SW 1271 (cell line): Measurements from ENCODE around the gene HESX1.

ENCODE experiments used
- DNase-seq, 2 experiments: peaks; one replicate each; lab custom pipeline; 2025; lab: John Stamatoyannopoulos, UW

HESX1 gene

GRCh38 chr3:57199895-57200297, at the start of gene HESX1:
Gene HESX1 (minus strand): TSS chr3:57199978. CDS start chr3:57199918, 60 bp downstream.
- DNase-seq = no peak

- DNase-seq = no peak
These were observed 45.2 kb upstream of the HESX1 start for GRCh38 chr3:57244946-57245345.

DNA sequence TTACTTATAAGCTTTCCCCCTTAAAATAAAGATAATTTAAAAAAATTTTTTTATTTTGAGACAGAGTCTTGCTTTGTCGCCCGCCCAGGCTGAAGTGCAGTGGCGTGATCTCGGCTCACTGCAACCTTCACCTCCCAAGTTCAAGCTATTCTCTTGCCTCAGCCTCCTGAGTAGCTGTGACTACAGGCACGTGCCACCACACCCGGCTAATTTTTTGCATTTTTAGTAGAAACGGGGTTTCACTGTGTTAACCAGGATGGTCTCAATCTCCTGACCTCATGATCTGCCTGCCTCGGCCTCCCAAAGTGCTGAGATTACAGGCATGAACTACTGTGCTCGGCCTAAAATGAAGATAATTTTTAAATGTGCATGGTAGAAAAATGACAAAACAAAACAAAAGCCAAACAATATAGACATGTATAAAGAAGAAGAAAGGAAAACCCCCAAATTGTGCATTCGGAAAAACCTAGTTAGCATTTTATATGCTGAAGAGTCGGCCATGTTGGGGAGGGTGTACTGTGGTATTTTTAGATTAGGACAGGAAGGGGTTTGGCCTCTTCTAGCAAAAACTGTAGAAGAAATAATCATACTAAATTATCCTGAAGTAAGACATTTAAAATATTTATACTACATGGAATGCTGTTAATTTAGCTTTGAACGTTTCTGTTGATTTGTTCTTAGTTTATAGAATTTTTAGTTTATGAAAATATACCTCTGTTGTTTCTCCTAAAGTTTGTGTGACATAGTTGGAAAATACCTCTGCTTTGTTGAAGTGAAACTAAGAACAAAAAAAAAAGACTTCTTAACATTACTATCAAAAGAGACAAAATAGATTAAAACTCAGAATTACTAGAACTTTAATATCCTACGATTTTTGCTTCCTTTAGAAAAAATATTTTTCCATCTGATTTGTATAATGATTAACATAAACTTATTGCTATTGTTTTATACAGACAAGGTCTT, 35.1 kb upstream of the HESX1 start:
- DNase-seq = no peak

GRCh38 chr3:57233799-57234198, 34.0 kb upstream of the HESX1 start:
- DNase-seq = no peak

DNA sequence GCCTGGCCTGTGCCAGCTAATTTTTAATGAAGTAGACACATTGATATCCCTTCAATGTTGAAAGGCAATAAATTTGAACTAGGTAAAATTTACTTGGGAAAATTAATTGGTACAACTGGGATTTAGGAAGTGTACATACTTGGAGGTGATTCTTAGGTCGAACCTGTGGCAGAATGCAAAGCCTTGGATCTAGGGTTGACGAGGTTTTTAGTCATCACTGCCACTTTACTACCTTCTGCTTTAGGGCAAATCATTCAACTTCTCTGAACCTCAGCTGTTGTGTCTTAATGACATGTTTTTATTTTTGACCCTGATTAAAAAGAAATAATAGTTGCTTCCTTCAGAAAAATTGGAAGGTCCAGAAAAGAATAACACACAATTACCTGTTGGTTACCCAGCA, 30.2 kb upstream of the HESX1 start:
- DNase-seq = no peak

GRCh38 chr3:57227930-57228751, 28.4 kb upstream of the HESX1 start:
- peak in 1 of 2 experiments; percentile 15 for DNase-seq

DNA sequence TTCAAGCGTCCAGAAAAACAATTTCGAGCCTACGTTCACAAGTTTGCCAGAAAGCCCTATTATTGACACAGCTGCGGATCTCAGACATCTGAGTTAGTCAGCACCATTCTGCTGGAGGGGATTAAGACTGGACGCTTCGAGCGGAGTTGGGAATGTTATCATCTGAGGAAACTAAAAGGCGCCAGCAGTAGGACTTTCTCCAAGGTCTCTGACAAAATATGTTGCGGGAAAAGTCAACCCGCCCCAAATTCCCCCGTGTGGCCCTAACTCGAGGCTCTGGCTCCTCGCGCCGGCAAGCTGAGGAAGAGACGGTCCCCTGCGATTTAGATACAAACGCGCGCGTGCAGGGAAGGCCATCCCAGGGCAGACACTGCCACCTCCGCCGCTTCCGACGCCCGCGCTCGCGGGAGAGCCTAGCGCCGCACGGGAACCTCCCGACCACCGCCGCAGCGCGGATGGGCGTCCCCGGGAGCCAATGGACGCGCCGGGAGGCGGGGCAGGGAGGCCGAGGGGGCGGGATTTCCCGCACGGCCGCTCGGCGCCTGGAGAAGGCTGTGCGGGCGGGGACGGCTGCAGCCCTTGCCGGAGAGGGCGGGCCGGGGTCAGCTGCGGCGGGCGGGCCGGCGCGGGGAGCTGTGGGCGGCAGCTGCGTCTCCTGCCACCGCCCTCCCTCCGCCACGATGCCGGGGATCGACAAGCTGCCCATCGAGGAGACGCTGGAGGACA, 27.6 kb upstream of the HESX1 start, which contains the start of gene APPL1:
Gene APPL1, plus strand, starts transcription at position 526 of the 726 bp plus-strand sequence. Its CDS starts 155 bp downstream, at position 681.
- peak; percentile 47 to 66 for DNase-seq

GRCh38 chr3:57226176-57226575, 26.4 kb upstream of the HESX1 start:
- DNase-seq = no peak

GRCh38 chr3:57224856-57225255, 25.1 kb upstream of the HESX1 start:
- no peak for DNase-seq

DNA sequence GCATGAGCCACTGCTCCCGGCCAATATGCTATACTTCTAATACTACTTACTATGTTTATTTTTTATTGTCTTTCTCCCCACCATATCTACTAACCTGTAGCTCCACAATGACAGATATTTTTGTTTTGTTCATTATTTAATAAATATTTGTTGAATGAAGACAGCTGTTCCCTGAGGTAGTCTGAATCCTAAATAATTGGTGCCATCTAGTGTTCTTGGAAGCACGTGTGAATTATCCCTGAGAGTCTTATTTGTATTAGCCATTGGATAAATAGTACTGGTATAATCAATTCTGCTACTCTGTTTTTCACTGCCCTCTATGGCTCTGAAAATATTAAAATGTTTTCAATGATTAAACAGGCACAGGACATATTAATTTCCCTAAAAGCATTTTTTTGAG, 22.1 kb upstream of the HESX1 start:
- DNase-seq = no peak

DNA sequence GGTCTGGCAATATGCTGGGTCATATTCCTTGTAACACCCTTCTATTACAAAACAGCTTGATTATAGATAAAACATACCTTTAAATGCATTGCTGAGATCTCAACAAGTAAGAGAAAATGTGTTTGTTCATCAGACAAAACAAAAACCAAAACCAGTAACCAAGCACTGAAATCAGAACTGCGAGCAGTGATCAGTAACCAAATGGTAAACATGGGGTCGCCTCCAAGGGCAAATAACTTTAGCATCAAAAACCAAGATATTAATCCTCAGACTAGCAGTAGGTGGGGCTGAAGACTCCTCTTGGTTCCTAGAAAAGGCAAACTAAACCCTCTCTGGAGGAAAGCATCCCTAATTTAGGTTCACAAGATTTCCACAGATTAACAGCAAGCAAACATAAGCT, 6.6 kb upstream of the HESX1 start:
- no peak for DNase-seq

GRCh38 chr3:57194641-57195040, 5.1 kb downstream of the HESX1 start:
- no peak for DNase-seq

GRCh38 chr3:57192028-57192427, 7.8 kb downstream of the HESX1 start:
- no peak for DNase-seq

- no peak for DNase-seq
These were observed 15.3 kb downstream of the HESX1 start for GRCh38 chr3:57184526-57184925.

- DNase-seq = peak in 1 of 2 experiments; percentile 7
These were observed 20.0 kb downstream of the HESX1 start for GRCh38 chr3:57179580-57180410.

DNA sequence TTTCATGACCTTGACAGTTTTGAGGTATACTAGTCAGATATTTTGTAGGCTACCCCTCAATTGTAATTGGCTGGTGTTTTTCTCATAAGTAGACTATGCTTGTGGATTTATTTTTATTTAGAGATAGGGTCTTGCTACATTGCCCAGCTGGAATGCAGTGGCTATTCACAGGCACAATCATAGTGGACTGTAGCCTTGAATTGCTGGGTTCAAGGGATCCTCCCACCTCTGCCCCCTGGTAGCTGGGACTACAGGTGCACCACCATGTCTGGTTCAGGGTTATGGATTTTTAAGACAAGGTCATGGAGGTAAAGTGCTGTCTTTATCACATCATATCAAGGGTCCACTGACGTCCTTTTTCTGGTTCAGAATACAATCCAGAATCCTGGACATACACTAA, 23.7 kb downstream of the HESX1 start:
- DNase-seq = no peak

- no peak for DNase-seq
These were observed 26.1 kb downstream of the HESX1 start for GRCh38 chr3:57173687-57174086.

- no peak for DNase-seq
These were observed 28.8 kb downstream of the HESX1 start for GRCh38 chr3:57170946-57171345.

GRCh38 chr3:57169872-57170623, 29.7 kb downstream of the HESX1 start:
- peak; percentile 9 to 41 for DNase-seq

DNA sequence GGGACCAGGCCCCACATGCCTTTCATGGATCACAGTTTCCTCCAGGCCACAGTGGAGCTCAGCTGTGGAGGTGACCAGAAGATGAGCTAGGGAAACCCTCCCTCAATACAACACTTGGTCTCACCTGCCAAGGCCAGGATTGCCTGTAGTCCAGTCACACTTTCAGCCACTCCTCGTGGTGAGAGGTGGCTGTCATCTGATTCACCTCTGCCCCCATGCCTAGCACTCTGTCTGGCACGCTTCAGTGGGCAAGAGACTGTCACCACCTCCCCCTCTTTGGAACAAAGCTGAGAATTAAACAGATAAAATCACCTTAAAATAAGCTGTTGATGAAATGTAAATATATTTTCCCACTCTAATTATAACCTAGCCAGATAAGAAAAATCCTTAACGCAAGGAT, 30.7 kb downstream of the HESX1 start:
- no peak for DNase-seq
